Ovary (tissue), 3 donors: ENCODE data around the gene DUSP12.

ENCODE experiments used
- EP300 ChIP-seq: sonication (generic); formaldehyde crosslinking; IDR thresholded peaks from one replicate; pipeline ENCODE4 v1.6.1; 2017; ENCODE audit warnings: antibody characterized with exemption
- TF ChIP-seq, protein P1 (sequence below), 3 donors: fragments of 450-650 bp in 2 of 3; fragments of 200-600 bp in 1 of 3; IDR thresholded peaks; one replicate each; pipeline versions ENCODE4 v1.5.1 to v1.8.0; 2016 to 2022; ENCODE audit warnings: antibody characterized with exemption in 3 of 3, mild to moderate bottlenecking in 1 of 3
- donor health status: DM: no; HTN: no; CAD: no.

DNA sequence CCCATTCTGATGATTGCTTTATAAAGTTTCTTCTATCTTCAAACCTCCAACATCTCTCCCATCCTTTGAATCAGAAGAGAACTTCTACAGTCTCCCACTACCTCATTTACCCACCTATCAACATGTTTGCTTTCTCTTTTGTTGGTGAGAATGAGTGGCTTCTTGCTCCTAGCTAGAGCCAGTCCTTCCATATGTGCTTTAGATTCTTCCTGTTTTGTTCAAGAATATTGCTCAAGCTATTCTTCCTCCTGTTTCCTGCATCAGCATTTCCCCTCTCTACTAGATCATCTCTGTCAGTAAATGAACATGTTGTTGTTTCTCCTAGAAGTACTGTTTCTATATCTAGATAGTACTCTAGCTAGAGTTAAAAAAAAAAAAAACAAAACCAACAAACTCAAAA lies 22.8 kb downstream of the DUSP12 start:
- TF ChIP-seq, protein P1, sequence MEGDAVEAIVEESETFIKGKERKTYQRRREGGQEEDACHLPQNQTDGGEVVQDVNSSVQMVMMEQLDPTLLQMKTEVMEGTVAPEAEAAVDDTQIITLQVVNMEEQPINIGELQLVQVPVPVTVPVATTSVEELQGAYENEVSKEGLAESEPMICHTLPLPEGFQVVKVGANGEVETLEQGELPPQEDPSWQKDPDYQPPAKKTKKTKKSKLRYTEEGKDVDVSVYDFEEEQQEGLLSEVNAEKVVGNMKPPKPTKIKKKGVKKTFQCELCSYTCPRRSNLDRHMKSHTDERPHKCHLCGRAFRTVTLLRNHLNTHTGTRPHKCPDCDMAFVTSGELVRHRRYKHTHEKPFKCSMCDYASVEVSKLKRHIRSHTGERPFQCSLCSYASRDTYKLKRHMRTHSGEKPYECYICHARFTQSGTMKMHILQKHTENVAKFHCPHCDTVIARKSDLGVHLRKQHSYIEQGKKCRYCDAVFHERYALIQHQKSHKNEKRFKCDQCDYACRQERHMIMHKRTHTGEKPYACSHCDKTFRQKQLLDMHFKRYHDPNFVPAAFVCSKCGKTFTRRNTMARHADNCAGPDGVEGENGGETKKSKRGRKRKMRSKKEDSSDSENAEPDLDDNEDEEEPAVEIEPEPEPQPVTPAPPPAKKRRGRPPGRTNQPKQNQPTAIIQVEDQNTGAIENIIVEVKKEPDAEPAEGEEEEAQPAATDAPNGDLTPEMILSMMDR (IDR thresholded peaks at IDR 0.05) = no peak
- no peak for TF ChIP-seq EP300
